Neural crest cell (in vitro differentiated cells): Measurements from ENCODE around the gene LOXL1. TPM values are rescaled to one million over a fixed set of nuclear protein-coding genes. Genes with fewer than 3 reads are reported as not detected.

Source experiments
- DNase-seq: peaks from one replicate; pipeline ENCODE4 v3.0.0; 2021; ENCODE audit warnings: low read depth, mixed read lengths, low spot score
- H3K27ac Mint-ChIP-seq: one replicate; pipeline ENCODE4 v1.8.0; 2021; ENCODE audit warnings: mild to moderate bottlenecking, mixed read lengths; ENCODE audit not compliant: unreplicated experiment
- H3K27me3 Mint-ChIP-seq: 2 replicates; pipeline ENCODE4 v1.8.0; 2021; ENCODE audit warnings: low read depth, mild to moderate bottlenecking, mixed read lengths
- H3K36me3 Mint-ChIP-seq: 2 replicates; pipeline ENCODE4 v1.8.0; 2021; ENCODE audit warnings: low read depth, mild to moderate bottlenecking, mixed read lengths
- H3K4me1 Mint-ChIP-seq: 2 replicates; pipeline ENCODE4 v1.8.0; 2021; ENCODE audit warnings: mixed read lengths
- H3K4me3 Mint-ChIP-seq: one replicate; pipeline ENCODE4 v1.8.0; 2021; ENCODE audit warnings: mild to moderate bottlenecking, mixed read lengths
- H3K9me3 Mint-ChIP-seq: 2 replicates; pipeline ENCODE4 v1.8.0; 2021; ENCODE audit warnings: mixed read lengths
- CTCF ChIP-seq: fragments of 200-600 bp; sonication (generic); conservative IDR thresholded peaks from 2 replicates; pipeline ENCODE4 v1.5.0; 2021; ENCODE audit warnings: antibody characterized with exemption, mild to moderate bottlenecking
- total RNA-seq: library from RNA; stranded (reverse); gene quantifications from 2 replicates; pipeline ENCODE4 v1.2.1, GENCODE V29; 2021

The LOXL1 gene
- total RNA-seq, 1 donor from 2014 or later = 17.3 TPM

GRCh38 chr15:73979636-73980035 is 53.4 kb downstream of the LOXL1 start:
- Mint-ChIP-seq H3K36me3 (no peaks in the 10 kb centered on the region), H3K27ac (no peak overlapping the region), H3K27me3 (peaks cover 18% of the 10 kb centered on the region), H3K4me1 (peaks cover 7% of the 10 kb centered on the region), H3K4me3 (no peak overlapping the region), H3K9me3 (no peaks in the 10 kb centered on the region)
- TF ChIP-seq CTCF = no peak
- DNase-seq = no peak

- Mint-ChIP-seq H3K27ac (no peak overlapping the region), H3K27me3 (peaks cover 10% of the 10 kb centered on the region), H3K4me3 (no peak overlapping the region), H3K36me3 (no peaks in the 10 kb centered on the region), H3K9me3 (no peaks in the 10 kb centered on the region), H3K4me1 (peaks cover 15% of the 10 kb centered on the region)
- no peak for TF ChIP-seq CTCF
- DNase-seq = no peak
Measured at GRCh38 chr15:73981761-73982221, 55.5 kb downstream of the LOXL1 start.

- DNase-seq = no peak
- no peak for TF ChIP-seq CTCF
- H3K27me3 Mint-ChIP-seq = peaks cover 10% of the 10 kb centered on the region
- no peaks in the 10 kb centered on the region for H3K9me3 Mint-ChIP-seq
- peaks cover 15% of the 10 kb centered on the region for H3K4me1 Mint-ChIP-seq
- no peak overlapping the region for H3K4me3 Mint-ChIP-seq
- H3K27ac Mint-ChIP-seq = no peak overlapping the region
- no peaks in the 10 kb centered on the region for H3K36me3 Mint-ChIP-seq
Measured at GRCh38 chr15:73982222-73982962, 56.1 kb downstream of the LOXL1 start.

- Mint-ChIP-seq H3K27ac (no peak overlapping the region), H3K27me3 (peaks cover 8% of the 10 kb centered on the region), H3K9me3 (no peaks in the 10 kb centered on the region), H3K36me3 (no peaks in the 10 kb centered on the region), H3K4me3 (no peak overlapping the region), H3K4me1 (peaks cover 15% of the 10 kb centered on the region)
- no peak for TF ChIP-seq CTCF
- DNase-seq = no peak
Measured at GRCh38 chr15:73983211-73983727, 57.0 kb downstream of the LOXL1 start.

- Mint-ChIP-seq H3K27me3 (peaks cover 6% of the 10 kb centered on the region), H3K27ac (no peak overlapping the region), H3K4me3 (no peak overlapping the region), H3K36me3 (no peaks in the 10 kb centered on the region), H3K9me3 (no peaks in the 10 kb centered on the region), H3K4me1 (peaks cover 15% of the 10 kb centered on the region)
- DNase-seq = no peak
- TF ChIP-seq CTCF = no peak
Measured at GRCh38 chr15:73983773-73984172, 57.5 kb downstream of the LOXL1 start.
